Nephron progenitor cell (in vitro differentiated cells): ENCODE data around the gene HIVEP3.

Experiments
- DNase-seq: peaks from one replicate; pipeline ENCODE4 v3.0.0; 2021
- H3K27ac Mint-ChIP-seq: 2 replicates; pipeline ENCODE4 v1.8.0; 2021; ENCODE audit warnings: mild to moderate bottlenecking, moderate library complexity, mixed read lengths
- H3K27me3 Mint-ChIP-seq: 2 replicates; pipeline ENCODE4 v1.8.0; 2021; ENCODE audit warnings: mild to moderate bottlenecking, low read depth, mixed read lengths; ENCODE audit not compliant: poor library complexity
- H3K36me3 Mint-ChIP-seq: 2 replicates; pipeline ENCODE4 v1.8.0; 2021; ENCODE audit warnings: low read depth, mixed read lengths
- H3K4me1 Mint-ChIP-seq: 2 replicates; pipeline ENCODE4 v1.8.0; 2021; ENCODE audit warnings: mixed read lengths
- H3K4me3 Mint-ChIP-seq: 2 replicates; pipeline ENCODE4 v1.8.0; 2021; ENCODE audit warnings: mild to moderate bottlenecking, moderate library complexity, mixed read lengths
- H3K9me3 Mint-ChIP-seq: 2 replicates; pipeline ENCODE4 v1.8.0; 2021; ENCODE audit warnings: mild to moderate bottlenecking, moderate library complexity, mixed read lengths
- TF ChIP-seq, protein P1 (sequence below): fragments of 200-600 bp; sonication (generic); IDR thresholded peaks from 2 replicates; pipeline ENCODE4 v1.5.0; 2021; ENCODE audit warnings: antibody characterized with exemption

HIVEP3 gene

DNA sequence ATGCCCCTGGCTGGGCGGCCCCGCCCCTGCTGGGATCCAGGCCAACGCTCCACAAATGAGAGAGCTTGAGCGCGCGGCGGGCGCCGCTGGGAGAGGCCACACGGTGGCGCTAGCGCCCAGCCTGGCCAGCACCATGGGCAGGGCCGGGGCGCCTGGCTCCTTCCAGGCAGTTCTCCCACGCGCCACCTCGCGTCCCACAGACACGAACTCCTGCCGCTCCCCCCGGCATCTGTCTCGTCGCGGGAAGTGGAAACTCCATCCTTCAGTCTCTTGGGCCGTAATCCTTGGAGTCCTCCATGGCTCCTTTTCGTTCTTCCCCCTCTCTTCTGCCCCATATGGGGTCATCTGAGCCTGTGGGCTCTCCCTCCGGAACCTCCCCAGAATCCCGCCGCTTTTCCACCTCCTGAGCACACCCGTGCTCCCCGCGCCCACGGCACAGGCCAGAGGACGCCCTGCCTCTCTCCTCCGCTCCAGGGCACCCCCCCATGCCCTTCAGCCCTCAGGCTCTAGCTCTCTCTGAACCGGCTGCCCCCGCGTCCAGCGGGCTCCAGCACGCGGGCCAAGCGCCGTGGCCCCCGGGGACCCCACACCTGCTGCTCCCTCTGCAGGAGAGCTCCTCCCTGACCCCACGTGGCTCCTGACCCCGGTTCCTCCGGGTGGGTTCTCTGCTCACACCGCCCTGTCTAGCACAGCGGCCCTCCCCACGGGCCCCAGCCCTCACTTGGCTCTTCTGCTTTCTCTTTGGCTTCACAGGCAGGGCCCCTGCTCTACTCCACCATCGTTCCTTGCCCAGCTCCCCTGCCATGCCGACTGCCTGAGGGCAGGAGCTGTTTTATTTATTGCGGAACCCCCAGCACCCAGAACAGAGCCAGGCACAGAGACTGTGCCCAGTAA, 402.3 kb downstream of the HIVEP3 start:
- no peak overlapping the region for H3K27ac Mint-ChIP-seq
- H3K36me3 Mint-ChIP-seq: no peaks in the 10 kb centered on the region
- peak; percentile 94 for DNase-seq
- H3K9me3 Mint-ChIP-seq: no peaks in the 10 kb centered on the region
- H3K4me3 Mint-ChIP-seq: peak overlapping the region; percentile 74
- peaks cover 10% of the 10 kb centered on the region for H3K27me3 Mint-ChIP-seq
- H3K4me1 Mint-ChIP-seq: peaks cover 19% of the 10 kb centered on the region
- TF ChIP-seq, protein P1, sequence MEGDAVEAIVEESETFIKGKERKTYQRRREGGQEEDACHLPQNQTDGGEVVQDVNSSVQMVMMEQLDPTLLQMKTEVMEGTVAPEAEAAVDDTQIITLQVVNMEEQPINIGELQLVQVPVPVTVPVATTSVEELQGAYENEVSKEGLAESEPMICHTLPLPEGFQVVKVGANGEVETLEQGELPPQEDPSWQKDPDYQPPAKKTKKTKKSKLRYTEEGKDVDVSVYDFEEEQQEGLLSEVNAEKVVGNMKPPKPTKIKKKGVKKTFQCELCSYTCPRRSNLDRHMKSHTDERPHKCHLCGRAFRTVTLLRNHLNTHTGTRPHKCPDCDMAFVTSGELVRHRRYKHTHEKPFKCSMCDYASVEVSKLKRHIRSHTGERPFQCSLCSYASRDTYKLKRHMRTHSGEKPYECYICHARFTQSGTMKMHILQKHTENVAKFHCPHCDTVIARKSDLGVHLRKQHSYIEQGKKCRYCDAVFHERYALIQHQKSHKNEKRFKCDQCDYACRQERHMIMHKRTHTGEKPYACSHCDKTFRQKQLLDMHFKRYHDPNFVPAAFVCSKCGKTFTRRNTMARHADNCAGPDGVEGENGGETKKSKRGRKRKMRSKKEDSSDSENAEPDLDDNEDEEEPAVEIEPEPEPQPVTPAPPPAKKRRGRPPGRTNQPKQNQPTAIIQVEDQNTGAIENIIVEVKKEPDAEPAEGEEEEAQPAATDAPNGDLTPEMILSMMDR: peak; percentile 87

DNA sequence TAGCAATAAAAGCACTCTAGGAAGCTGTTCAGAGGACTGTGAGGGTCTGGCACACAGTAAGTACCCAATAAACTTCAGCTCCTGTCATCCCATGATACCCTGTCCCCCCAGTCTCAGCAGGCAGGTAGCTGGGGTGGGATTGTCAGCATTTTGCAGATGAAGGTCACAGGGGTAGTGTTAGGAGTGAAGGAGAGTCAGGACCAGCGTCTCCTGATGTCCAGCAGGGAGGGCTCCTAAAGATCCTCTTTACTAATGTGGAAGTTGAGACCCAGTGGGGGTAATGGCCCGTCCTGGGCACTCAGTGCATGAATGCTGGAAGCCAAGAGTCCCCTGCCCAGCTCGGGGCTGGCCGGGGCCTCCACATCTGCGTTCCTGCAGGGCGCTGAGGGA, 402.9 kb downstream of the HIVEP3 start:
- no peaks in the 10 kb centered on the region for H3K36me3 Mint-ChIP-seq
- no peaks in the 10 kb centered on the region for H3K9me3 Mint-ChIP-seq
- no peak overlapping the region for H3K4me3 Mint-ChIP-seq
- no peak for DNase-seq
- peaks cover 10% of the 10 kb centered on the region for H3K27me3 Mint-ChIP-seq
- H3K4me1 Mint-ChIP-seq: peaks cover 19% of the 10 kb centered on the region
- H3K27ac Mint-ChIP-seq: no peak overlapping the region
- TF ChIP-seq, protein P1: no peak

DNA sequence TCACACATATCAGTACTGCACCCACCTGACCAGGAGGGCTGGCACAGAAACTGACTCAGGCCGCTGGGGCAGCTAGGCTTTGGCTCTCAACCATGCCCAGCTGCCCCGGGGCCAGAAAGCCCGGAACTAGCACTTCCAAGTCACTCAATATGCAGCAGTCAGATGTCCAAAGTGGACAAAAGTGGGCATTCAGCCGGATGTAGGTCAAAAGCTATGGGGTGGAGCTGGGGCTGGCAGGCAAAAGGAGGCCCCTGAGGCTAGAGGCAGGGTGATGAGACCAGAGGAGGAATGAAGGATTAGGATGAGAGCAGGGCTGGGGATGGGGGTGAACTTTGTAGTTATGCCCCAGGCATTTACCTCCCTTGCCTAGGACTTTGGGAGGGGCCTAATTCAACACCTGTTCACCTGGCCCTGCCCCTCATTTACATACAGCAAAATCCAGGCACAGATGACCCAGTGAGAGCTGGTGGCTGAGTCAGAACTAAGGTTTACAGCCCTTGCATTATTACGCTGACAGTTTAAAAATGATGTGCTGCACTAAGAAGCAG, 403.5 kb downstream of the HIVEP3 start:
- no peak overlapping the region for H3K27ac Mint-ChIP-seq
- H3K4me1 Mint-ChIP-seq: peaks cover 19% of the 10 kb centered on the region
- DNase-seq: no peak
- H3K9me3 Mint-ChIP-seq: no peaks in the 10 kb centered on the region
- TF ChIP-seq, protein P1: no peak
- H3K36me3 Mint-ChIP-seq: no peaks in the 10 kb centered on the region
- peaks cover 10% of the 10 kb centered on the region for H3K27me3 Mint-ChIP-seq
- H3K4me3 Mint-ChIP-seq: no peak overlapping the region

DNA sequence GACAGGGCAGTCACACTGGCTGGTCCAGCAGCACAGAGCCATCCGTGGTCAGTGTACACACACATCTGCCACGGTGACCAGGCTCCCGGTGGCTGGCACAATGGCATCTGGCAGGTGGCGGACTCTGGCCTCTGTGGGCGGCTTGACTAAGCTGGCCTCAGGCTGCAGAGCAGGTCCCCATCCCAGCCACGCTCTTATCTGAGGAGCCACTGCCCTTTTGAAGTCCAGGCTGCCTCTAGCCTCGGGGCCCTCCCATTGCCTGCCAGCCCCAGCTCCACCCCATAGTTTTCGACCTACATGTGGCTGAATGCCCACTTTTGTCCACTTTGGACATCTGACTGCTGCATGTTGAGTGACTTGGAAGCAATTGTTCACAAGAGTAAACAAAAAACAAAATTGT, 404.3 kb downstream of the HIVEP3 start:
- H3K9me3 Mint-ChIP-seq: no peaks in the 10 kb centered on the region
- H3K4me3 Mint-ChIP-seq: no peak overlapping the region
- H3K4me1 Mint-ChIP-seq: peaks cover 19% of the 10 kb centered on the region
- H3K27ac Mint-ChIP-seq: no peak overlapping the region
- no peaks in the 10 kb centered on the region for H3K36me3 Mint-ChIP-seq
- H3K27me3 Mint-ChIP-seq: peaks cover 13% of the 10 kb centered on the region
- DNase-seq: no peak
- TF ChIP-seq, protein P1: no peak

DNA sequence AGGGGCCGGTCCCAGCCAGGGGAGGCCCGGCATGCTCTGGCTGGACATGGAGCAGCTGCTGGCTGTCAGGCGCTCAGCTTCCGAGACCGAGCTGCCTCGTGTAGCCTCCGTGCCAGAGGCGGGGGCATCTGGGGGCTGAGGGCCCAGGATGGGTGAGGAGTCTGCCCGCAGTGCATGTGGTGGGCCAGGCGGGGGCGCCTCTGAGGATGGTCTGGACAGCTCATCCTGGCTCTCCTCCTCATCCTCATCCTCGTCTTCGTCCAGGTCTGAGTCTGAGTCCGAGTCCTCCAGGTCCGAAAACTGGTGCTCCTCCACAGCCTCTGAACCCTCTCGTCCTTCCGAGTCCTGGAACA, 405.4 kb downstream of the HIVEP3 start:
- Mint-ChIP-seq H3K4me3 (no peak overlapping the region), H3K4me1 (peaks cover 19% of the 10 kb centered on the region), H3K27me3 (peaks cover 13% of the 10 kb centered on the region), H3K27ac (no peak overlapping the region), H3K36me3 (no peaks in the 10 kb centered on the region), H3K9me3 (no peaks in the 10 kb centered on the region)
- DNase-seq: peak; percentile 43
- TF ChIP-seq, protein P1: peak; percentile 44
